ENCODE data around the gene ADAR. TPM values are rescaled to one million over a fixed set of nuclear protein-coding genes. Genes with fewer than 3 reads are reported as not detected.

The ADAR gene
- total and polyA plus RNA-seq, 2 donors from 2014 or later: 40.3 to 154 TPM

GRCh38 chr1:154609398-154610380, 1.7 kb upstream of the ADAR start:
- Histone ChIP-seq H3K36me3 (ENCODE audit: control insufficient read depth in 2 of 3, insufficient read depth in 3 of 3, low read length in 3 of 3) (no peaks in the 10 kb centered on the region), H3K9ac (ENCODE audit: low read length in 3 of 3) (no peak overlapping the region), H3K27ac (ENCODE audit: low read depth in 2 of 2, low read length in 2 of 2) (no peak overlapping the region), H3K27me3 (ENCODE audit: control insufficient read depth, insufficient read depth, low read length) (no peaks in the 10 kb centered on the region), H3K9me3 (ENCODE audit: control insufficient read depth in 2 of 3, insufficient read depth in 1 of 3, low read length in 3 of 3) (no peaks in the 10 kb centered on the region), H3K4me3 (ENCODE audit: low read length in 3 of 3) (no peak overlapping the region), H3K4me1 (ENCODE audit: control insufficient read depth in 2 of 3, insufficient read depth in 2 of 3, low read depth in 1 of 3, low read length in 3 of 3) (peaks cover 3 to 11% (median 8%) of the 10 kb centered on the region in 3 donors)
- FAIRE-seq (no peak), DNase-seq (peak in 1 of 5 donors; percentile 13)
- intact Hi-C loops (cut with DNase I): no loop called here
- TF ChIP-seq, protein P1, sequence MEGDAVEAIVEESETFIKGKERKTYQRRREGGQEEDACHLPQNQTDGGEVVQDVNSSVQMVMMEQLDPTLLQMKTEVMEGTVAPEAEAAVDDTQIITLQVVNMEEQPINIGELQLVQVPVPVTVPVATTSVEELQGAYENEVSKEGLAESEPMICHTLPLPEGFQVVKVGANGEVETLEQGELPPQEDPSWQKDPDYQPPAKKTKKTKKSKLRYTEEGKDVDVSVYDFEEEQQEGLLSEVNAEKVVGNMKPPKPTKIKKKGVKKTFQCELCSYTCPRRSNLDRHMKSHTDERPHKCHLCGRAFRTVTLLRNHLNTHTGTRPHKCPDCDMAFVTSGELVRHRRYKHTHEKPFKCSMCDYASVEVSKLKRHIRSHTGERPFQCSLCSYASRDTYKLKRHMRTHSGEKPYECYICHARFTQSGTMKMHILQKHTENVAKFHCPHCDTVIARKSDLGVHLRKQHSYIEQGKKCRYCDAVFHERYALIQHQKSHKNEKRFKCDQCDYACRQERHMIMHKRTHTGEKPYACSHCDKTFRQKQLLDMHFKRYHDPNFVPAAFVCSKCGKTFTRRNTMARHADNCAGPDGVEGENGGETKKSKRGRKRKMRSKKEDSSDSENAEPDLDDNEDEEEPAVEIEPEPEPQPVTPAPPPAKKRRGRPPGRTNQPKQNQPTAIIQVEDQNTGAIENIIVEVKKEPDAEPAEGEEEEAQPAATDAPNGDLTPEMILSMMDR (IDR thresholded peaks at IDR 0.05; ENCODE audit: borderline replicate concordance, extremely low read depth, insufficient read depth): no peak

DNA sequence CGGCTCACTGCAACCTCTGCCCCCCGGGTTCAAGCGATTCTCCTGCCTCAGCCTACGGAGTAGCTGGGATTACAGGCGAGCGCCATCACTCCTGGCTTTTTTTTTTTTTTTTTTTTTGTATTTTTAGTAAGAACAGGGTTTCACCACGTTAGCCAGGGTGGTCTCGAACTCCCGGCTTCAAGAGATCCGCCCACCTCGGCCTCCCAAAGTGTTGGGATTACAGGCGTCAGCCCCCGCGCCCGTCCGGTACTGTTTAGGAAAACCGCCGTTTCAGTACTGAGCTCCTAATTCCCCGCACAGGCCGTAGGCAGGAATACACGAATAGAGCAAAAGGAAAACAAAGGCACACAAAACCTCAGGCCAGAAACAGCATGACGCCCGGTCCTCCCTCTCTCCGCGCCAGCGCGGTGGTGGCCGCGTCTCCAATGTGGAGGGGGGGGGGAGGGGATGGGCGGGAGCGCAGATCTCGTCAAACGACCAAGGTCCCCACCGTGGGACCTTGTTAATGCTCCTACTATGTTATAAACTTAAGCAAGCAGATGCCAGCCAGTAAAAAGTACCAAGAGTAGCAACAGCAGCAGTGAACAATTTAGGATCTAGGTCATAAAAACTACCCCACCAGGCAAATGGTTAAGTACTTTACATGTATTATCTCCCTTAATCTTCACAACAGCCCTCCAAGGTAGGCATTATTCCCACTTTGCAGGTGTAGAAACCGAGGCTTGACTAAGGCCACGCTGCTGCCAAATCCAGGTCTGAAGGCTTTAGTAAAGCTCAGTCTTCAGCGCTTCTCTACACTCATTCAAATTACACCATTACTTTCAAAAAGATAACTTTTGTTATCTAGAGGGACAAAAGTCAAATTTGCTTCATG, 648 bp upstream of the ADAR start:
- Histone ChIP-seq H3K9ac (ENCODE audit: low read length in 3 of 3) (peak overlapping the region; percentile 66 to 95 (median 71)), H3K27ac (ENCODE audit: low read depth in 2 of 2, low read length in 2 of 2) (peak overlapping the region; percentile 96 to 98), H3K4me1 (ENCODE audit: control insufficient read depth in 2 of 3, insufficient read depth in 2 of 3, low read depth in 1 of 3, low read length in 3 of 3) (peaks cover 3 to 14% (median 10%) of the 10 kb centered on the region in 3 donors), H3K4me3 (ENCODE audit: low read length in 3 of 3) (peak overlapping the region; percentile 99 to 100 (median 99)), H3K27me3 (ENCODE audit: control insufficient read depth, insufficient read depth, low read length) (no peaks in the 10 kb centered on the region), H3K36me3 (ENCODE audit: control insufficient read depth in 2 of 3, insufficient read depth in 3 of 3, low read length in 3 of 3) (no peaks in the 10 kb centered on the region), H3K9me3 (ENCODE audit: control insufficient read depth in 2 of 3, insufficient read depth in 1 of 3, low read length in 3 of 3) (no peaks in the 10 kb centered on the region)
- DNase-seq: peak; percentile 57 to 84 (median 76)
- intact Hi-C loops (cut with DNase I): no loop called here
- TF ChIP-seq, protein P1 (IDR thresholded peaks at IDR 0.05; ENCODE audit: borderline replicate concordance, extremely low read depth, insufficient read depth): no peak
- FAIRE-seq: no peak

- TF ChIP-seq, protein P1 (IDR thresholded peaks at IDR 0.05; ENCODE audit: borderline replicate concordance, extremely low read depth, insufficient read depth): no peak
- H3K36me3 ChIP-seq (ENCODE audit: control insufficient read depth in 2 of 3, insufficient read depth in 3 of 3, low read length in 3 of 3): peaks cover 0 to 3% (median 0%) of the 10 kb centered on the region in 3 donors
- peak overlapping the region; percentile 96 to 98 for H3K27ac ChIP-seq (ENCODE audit: low read depth in 2 of 2, low read length in 2 of 2)
- no peak for FAIRE-seq
- H3K9ac ChIP-seq (ENCODE audit: low read length in 3 of 3): peak overlapping the region; percentile 52 to 100 (median 95)
- H3K9me3 ChIP-seq (ENCODE audit: control insufficient read depth in 2 of 3, insufficient read depth in 1 of 3, low read length in 3 of 3): no peaks in the 10 kb centered on the region
- H3K4me1 ChIP-seq (ENCODE audit: control insufficient read depth in 2 of 3, insufficient read depth in 2 of 3, low read depth in 1 of 3, low read length in 3 of 3): peaks cover 3 to 16% (median 14%) of the 10 kb centered on the region in 3 donors
- H3K27me3 ChIP-seq (ENCODE audit: control insufficient read depth, insufficient read depth, low read length): no peaks in the 10 kb centered on the region
- H3K4me3 ChIP-seq (ENCODE audit: low read length in 3 of 3): peak overlapping the region; percentile 99 to 100 (median 99)
- intact Hi-C loops (cut with DNase I): no loop called here
- no peak for DNase-seq
Measured at GRCh38 chr1:154607106-154607608, 829 bp downstream of the ADAR start.
